Measurements from ENCODE around the gene CFH.

Gene CFH

DNA sequence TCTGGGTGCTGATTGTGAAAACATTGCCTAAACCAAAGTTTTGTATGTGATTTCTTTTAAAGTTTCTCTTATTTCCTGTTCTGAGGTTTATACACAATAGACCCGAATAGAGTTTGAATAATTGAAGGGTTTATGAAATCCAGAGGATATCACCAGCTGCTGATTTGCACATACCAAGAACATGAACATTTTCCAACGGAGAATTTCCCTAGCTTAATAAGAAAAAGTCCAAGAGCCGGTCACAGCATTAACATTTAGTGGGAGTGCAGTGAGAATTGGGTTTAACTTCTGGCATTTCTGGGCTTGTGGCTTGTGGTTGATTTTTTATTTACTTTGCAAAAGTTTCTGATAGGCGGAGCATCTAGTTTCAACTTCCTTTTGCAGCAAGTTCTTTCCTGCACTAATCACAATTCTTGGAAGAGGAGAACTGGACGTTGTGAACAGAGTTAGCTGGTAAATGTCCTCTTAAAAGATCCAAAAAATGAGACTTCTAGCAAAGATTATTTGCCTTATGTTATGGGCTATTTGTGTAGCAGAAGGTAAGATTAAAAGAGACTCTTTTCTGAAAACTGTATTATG, at the start of gene CFH:
CFH (plus strand) TSS at position 407 of the 579 bp plus-strand sequence; CDS start at position 482, 75 bp downstream.
- TF ChIP-seq ZFX (IDR thresholded peaks at IDR 0.05; ENCODE audit: borderline replicate concordance): no peak
- TF ChIP-seq, protein P1, sequence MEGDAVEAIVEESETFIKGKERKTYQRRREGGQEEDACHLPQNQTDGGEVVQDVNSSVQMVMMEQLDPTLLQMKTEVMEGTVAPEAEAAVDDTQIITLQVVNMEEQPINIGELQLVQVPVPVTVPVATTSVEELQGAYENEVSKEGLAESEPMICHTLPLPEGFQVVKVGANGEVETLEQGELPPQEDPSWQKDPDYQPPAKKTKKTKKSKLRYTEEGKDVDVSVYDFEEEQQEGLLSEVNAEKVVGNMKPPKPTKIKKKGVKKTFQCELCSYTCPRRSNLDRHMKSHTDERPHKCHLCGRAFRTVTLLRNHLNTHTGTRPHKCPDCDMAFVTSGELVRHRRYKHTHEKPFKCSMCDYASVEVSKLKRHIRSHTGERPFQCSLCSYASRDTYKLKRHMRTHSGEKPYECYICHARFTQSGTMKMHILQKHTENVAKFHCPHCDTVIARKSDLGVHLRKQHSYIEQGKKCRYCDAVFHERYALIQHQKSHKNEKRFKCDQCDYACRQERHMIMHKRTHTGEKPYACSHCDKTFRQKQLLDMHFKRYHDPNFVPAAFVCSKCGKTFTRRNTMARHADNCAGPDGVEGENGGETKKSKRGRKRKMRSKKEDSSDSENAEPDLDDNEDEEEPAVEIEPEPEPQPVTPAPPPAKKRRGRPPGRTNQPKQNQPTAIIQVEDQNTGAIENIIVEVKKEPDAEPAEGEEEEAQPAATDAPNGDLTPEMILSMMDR (IDR thresholded peaks at IDR 0.05): no peak
- H3K27ac ChIP-seq: no peak within 1 kb of the TSS

DNA sequence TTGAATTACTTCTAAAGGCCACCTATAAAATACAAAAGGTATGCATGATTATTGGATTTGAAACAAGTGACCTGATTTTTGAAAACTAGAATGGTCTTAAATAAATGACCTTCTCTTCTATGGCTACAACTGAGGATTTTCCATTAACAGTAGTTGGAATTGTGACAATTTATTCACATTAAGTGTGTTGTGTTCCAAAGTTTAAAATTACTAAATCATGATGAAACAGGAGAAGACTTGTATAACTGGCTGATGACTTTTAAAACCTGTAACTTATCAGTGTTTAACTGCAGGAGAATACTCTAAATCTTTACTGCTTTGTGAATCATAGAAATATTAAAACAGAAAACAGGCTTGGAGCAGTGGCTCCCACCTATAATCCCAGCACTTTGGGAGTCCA, 48.2 kb upstream of the CFH start:
- TF ChIP-seq, protein P1 (IDR thresholded peaks at IDR 0.05): no peak
- no peak for TF ChIP-seq ZFX (IDR thresholded peaks at IDR 0.05; ENCODE audit: borderline replicate concordance)

DNA sequence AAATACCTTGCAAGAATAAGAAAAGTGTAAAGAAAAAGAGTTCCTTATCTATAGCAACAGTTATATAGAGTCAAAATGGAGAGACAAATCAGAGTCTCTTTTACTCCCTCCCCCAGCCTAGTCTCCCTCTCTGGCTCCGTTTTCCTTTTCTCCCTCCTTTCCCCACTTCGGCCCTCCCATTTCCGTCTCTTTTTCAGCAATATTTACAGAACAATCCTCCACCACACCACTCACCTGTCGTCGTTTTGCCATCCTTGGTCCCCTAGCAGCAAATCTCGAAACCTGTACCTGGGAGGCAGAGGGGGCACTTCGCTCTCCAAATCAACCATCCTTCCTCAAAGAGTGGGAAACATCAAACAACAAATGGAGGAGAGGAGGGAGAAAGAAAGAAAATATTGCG, 43.9 kb upstream of the CFH start:
- TF ChIP-seq ZFX (IDR thresholded peaks at IDR 0.05; ENCODE audit: borderline replicate concordance): no peak
- TF ChIP-seq, protein P1 (IDR thresholded peaks at IDR 0.05): no peak
- H3K27ac ChIP-seq: no peak overlapping the region

More for the DNA sequence above, 48.2 kb upstream of the CFH start:
- no peak overlapping the region for H3K27ac ChIP-seq

DNA sequence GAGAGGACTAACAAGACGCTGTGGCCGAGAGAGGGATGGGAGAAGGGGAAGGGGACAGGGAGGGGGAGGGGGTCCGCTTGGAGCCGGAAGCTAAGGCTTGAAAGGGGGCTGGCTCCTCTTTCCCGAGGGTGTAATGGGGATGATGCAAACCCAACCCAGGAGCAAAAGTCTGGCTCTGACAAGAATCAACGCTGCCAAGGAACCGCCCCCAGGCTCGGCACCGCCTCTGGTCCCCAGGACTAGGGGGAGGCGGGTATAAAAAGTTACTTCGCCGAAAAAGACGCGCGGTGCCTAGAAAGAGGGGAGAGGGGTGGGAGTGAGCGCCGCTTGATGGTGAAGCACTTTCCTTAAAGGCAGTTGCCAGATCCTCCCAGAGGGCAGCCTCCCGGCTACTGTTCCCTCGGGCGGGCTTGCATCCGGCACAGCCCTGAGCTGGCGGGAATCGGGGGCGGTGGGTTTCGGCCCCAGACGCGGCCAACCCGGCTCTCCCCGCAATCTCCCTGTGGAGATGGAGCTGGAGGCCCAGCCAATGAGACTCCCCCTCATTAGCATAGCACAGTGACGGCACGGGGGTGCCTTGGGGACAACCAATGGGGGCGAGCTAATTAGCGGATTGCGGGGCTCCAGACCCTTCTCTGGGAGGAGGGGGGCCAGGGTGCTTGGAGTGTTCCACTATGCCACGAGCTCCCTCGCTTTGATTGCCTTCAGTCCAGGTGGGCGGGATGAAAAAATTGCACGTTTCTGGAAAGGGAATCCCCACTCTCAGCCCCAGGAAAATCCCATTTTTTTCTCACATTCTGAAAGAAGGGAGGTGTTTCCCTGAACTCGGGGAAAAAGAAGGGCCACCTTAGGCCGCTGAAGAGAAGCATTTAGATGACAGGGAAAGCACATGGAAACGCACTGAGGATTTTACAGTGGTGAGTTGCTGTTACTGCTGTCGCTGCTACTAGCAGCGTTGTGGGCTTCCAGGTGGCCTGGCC, 43.2 kb upstream of the CFH start, which contains the start of gene KCNT2:
KCNT2 (minus strand) TSS at position 51 of the 980 bp plus-strand sequence. CDS start 131 bp downstream, outside the sequence.
- TF ChIP-seq, protein P1 (IDR thresholded peaks at IDR 0.05): no peak
- TF ChIP-seq ZFX (IDR thresholded peaks at IDR 0.05; ENCODE audit: borderline replicate concordance): no peak
- H3K27ac ChIP-seq: no peak within 1 kb of the TSS

DNA sequence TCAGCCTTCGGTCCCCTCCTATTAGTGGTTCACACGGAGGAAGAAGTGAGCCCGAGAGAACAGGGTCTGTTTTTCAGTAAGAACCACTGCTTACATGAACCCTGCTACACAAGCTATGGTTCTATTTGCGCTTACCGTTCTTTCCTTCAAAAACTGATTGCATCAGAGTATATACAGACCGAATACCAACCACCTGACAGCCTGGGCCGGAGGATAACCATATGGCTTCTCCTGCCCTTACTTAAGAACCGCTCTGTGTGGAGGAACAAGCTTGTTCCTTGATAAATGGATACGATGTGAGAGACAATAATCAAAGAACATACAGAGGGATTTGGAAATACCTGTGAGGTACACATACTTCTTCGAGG, 42.5 kb upstream of the CFH start:
- H3K27ac ChIP-seq: no peak overlapping the region
- TF ChIP-seq, protein P1 (IDR thresholded peaks at IDR 0.05): no peak
- TF ChIP-seq ZFX (IDR thresholded peaks at IDR 0.05; ENCODE audit: borderline replicate concordance): no peak

DNA sequence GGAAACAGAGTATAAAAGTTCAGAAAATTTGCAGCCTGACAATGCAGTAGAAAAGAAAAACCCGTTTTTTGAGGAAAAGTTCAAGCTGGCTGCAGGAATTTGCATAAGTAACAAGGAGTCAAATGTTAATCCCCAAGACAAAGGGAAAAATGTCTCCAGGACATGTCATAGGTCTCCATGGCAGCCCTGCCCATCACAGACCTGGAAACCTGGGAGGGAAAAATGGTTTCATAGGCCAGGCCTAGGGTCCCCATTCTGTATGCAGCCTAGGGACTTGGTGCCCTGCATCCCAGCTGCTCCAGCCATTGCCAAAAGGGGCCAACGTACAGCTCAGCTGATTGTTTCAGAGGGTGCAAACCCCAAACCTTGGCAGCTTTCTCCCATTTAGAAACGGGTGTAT, 40.0 kb upstream of the CFH start:
- H3K27ac ChIP-seq: no peak overlapping the region
- TF ChIP-seq, protein P1 (IDR thresholded peaks at IDR 0.05): no peak
- no peak for TF ChIP-seq ZFX (IDR thresholded peaks at IDR 0.05; ENCODE audit: borderline replicate concordance)

DNA sequence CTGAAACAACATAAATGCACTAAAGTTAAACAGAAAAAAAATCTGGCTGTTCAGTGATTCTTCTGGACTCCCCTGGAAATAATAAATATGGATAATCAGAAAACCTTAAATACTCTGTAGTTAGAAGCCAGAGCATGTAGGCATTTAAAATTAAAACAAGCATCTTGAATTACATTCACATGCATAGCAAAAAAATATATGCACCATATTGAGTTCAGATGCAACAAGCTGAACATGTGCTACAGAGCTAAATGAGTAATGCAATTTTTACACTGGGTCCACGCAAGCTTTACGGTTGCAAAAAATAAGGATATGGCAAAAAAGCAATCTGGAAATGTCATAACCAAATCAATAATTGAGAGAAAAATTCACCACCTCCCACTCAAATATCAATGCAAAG, 32.1 kb upstream of the CFH start:
- no peak overlapping the region for H3K27ac ChIP-seq
- TF ChIP-seq, protein P1 (IDR thresholded peaks at IDR 0.05): no peak
- TF ChIP-seq ZFX (IDR thresholded peaks at IDR 0.05; ENCODE audit: borderline replicate concordance): no peak
